Neuronal stem cell (in vitro differentiated cells): ENCODE results near the gene WNT9A.

ENCODE experiments used
- DNase-seq: peaks from one replicate; pipeline ENCODE4 v3.0.0-alpha.2; 2013; ENCODE audit warnings: low spot score
- H2AFZ ChIP-seq: one replicate; pipeline ENCODE4 v1.6.1; 2013; ENCODE audit warnings: mild to moderate bottlenecking, low read length, inconsistent platforms
- H2AK5ac ChIP-seq: 2 replicates; pipeline ENCODE4 v1.6.1; 2013; ENCODE audit warnings: low read depth, mild to moderate bottlenecking, inconsistent platforms, low read length, moderate library complexity, mixed read lengths
- H2BK120ac ChIP-seq: 2 replicates; pipeline ENCODE4 v1.6.1; 2013; ENCODE audit warnings: low read depth, mild to moderate bottlenecking, inconsistent platforms, low read length, moderate library complexity, mixed read lengths
- H2BK12ac ChIP-seq: one replicate; pipeline ENCODE4 v1.6.1; 2013; ENCODE audit warnings: low read length, inconsistent platforms
- H2BK15ac ChIP-seq: 2 replicates; pipeline ENCODE4 v1.6.1; 2013; ENCODE audit warnings: mild to moderate bottlenecking, low read length, inconsistent platforms, mixed read lengths
- H2BK5ac ChIP-seq: one replicate; pipeline ENCODE4 v1.6.1; 2013; ENCODE audit warnings: inconsistent platforms, mild to moderate bottlenecking, low read length, moderate library complexity
- H3K14ac ChIP-seq: one replicate; pipeline ENCODE4 v1.6.1; 2013; ENCODE audit warnings: low read length, inconsistent platforms
- H3K18ac ChIP-seq: 2 replicates; pipeline ENCODE4 v1.6.1; 2013; ENCODE audit warnings: low read length, inconsistent platforms
- H3K23ac ChIP-seq: 2 replicates; pipeline ENCODE4 v1.6.1; 2013; ENCODE audit warnings: low read depth, mild to moderate bottlenecking, mixed read lengths, low read length, inconsistent platforms; ENCODE audit not compliant: poor library complexity
- H3K27ac ChIP-seq: replicated peaks from 3 replicates; pipeline ENCODE4 v1.5.1; 2013; ENCODE audit warnings: low read length, inconsistent platforms
- H3K27me3 ChIP-seq, 3 experiments: 2 replicates each; pipeline ENCODE4 v1.6.1; 2013; ENCODE audit warnings: low read length in 3 of 3, mild to moderate bottlenecking in 2 of 3, inconsistent platforms in 1 of 3, low read depth in 1 of 3, mixed read lengths in 1 of 3, moderate library complexity in 1 of 3; ENCODE audit not compliant: control insufficient read depth in 3 of 3, insufficient read depth in 3 of 3
- H3K36me3 ChIP-seq, 2 donors: replicated peaks in 1 of 2; 2 replicates each; pipeline ENCODE4 v1.6.1; 2013; ENCODE audit warnings: low read length in 2 of 2; ENCODE audit not compliant: control insufficient read depth in 2 of 2, insufficient read depth in 2 of 2
- H3K4ac ChIP-seq: 2 replicates; pipeline ENCODE4 v1.6.1; 2013; ENCODE audit warnings: inconsistent platforms, mild to moderate bottlenecking, low read length, moderate library complexity
- H3K4me1 ChIP-seq, 2 donors: 1 replicate in 1 of 2; 2 replicates in 1 of 2; pipeline ENCODE4 v1.6.1; 2013; ENCODE audit warnings: low read length in 2 of 2, low read depth in 1 of 2; ENCODE audit not compliant: control insufficient read depth in 2 of 2, insufficient read depth in 1 of 2
- H3K4me2 ChIP-seq: one replicate; pipeline ENCODE4 v1.6.1; 2013; ENCODE audit warnings: mild to moderate bottlenecking, low read length, inconsistent platforms; ENCODE audit not compliant: insufficient read depth, poor library complexity, severe bottlenecking
- H3K4me3 ChIP-seq, 2 donors: 2 replicates each; pipeline ENCODE4 v1.5.1; 2013; ENCODE audit warnings: low read length in 2 of 2, mild to moderate bottlenecking in 2 of 2, inconsistent platforms in 1 of 2, moderate library complexity in 1 of 2
- H3K79me1 ChIP-seq: one replicate; pipeline ENCODE4 v1.6.1; 2013; ENCODE audit warnings: low read depth, mild to moderate bottlenecking, inconsistent platforms, low read length, moderate library complexity
- H3K9ac ChIP-seq: one replicate; pipeline ENCODE4 v1.6.1; 2013; ENCODE audit warnings: mild to moderate bottlenecking, low read depth, low read length, inconsistent platforms; ENCODE audit not compliant: poor library complexity
- H3K9me3 ChIP-seq, 2 donors: replicated peaks in 1 of 2; 2 replicates each; pipeline versions ENCODE3 to v1.6.1; 2013; ENCODE audit warnings: low read length in 2 of 2, mild to moderate bottlenecking in 2 of 2, inconsistent platforms in 1 of 2, low read depth in 1 of 2, mixed read lengths in 1 of 2, moderate library complexity in 1 of 2; ENCODE audit not compliant: control insufficient read depth in 2 of 2, insufficient read depth in 1 of 2
- H4K8ac ChIP-seq: one replicate; pipeline ENCODE4 v1.6.1; 2013; ENCODE audit warnings: low read depth, mild to moderate bottlenecking, inconsistent platforms, low read length, moderate library complexity
- H4K91ac ChIP-seq: one replicate; pipeline ENCODE4 v1.6.1; 2013; ENCODE audit warnings: low read length, low read depth, mild to moderate bottlenecking, inconsistent platforms; ENCODE audit not compliant: poor library complexity
- WGBS, 2 donors: extraction: QIAGEN DNeasy Blood & Tissue Kit; methylation state at CpG; one replicate each; pipeline ENCODE4 v1.1.7; 2013; ENCODE audit warnings: missing lambda C conversion rate in 2 of 2, mixed read lengths in 1 of 2; ENCODE audit not compliant: insufficient read length in 2 of 2, insufficient replicate concordance in 1 of 2; ENCODE audit errors: extremely low coverage in 2 of 2; 5-methylcytosine and 5-hydroxymethylcytosine counted together

Gene WNT9A

GRCh38 chr1:227909188-227909587 lies 38.5 kb downstream of the WNT9A start:
- WGBS, 2 donors: no CpG with 5 or more reads among the region's 2 CpGs
- peaks cover 25 to 29% of the 10 kb centered on the region in 2 donors for H3K4me1 ChIP-seq

GRCh38 chr1:227908359-227908758 lies 39.4 kb downstream of the WNT9A start:
- H3K36me3 ChIP-seq: no peaks in the 10 kb centered on the region
- H2BK5ac ChIP-seq: no peak overlapping the region
- no peaks in the 10 kb centered on the region for H3K27me3 ChIP-seq
- no peak overlapping the region for H3K27ac ChIP-seq
- no peak overlapping the region for H4K91ac ChIP-seq
- WGBS, 2 donors: no CpG with 5 or more reads among the region's 7 CpGs
- no peak overlapping the region for H2BK12ac ChIP-seq
- no peak for DNase-seq
- H3K4me3 ChIP-seq: no peak overlapping the region
- H3K4me1 ChIP-seq: peaks cover 17 to 21% of the 10 kb centered on the region in 2 donors
- H3K79me1 ChIP-seq: no peaks in the 10 kb centered on the region
- no peak overlapping the region for H2BK15ac ChIP-seq
- H2BK120ac ChIP-seq: no peak overlapping the region
- H3K9me3 ChIP-seq: no peaks in the 10 kb centered on the region
- H3K18ac ChIP-seq: no peak overlapping the region
- no peak overlapping the region for H3K4ac ChIP-seq
- no peak overlapping the region for H3K4me2 ChIP-seq
- H4K8ac ChIP-seq: no peak overlapping the region
- no peak overlapping the region for H3K14ac ChIP-seq
- H3K9ac ChIP-seq: no peak overlapping the region
- no peak overlapping the region for H3K23ac ChIP-seq
- no peak overlapping the region for H2AK5ac ChIP-seq
- no peak overlapping the region for H2AFZ ChIP-seq

More at GRCh38 chr1:227909188-227909587, 38.5 kb downstream of the WNT9A start:
- Histone ChIP-seq H2BK15ac (no peak overlapping the region), H3K18ac (no peak overlapping the region), H3K23ac (no peak overlapping the region), H4K8ac (no peak overlapping the region), H3K14ac (no peak overlapping the region), H3K9ac (no peak overlapping the region), H3K36me3 (no peaks in the 10 kb centered on the region), H3K4ac (no peak overlapping the region), H2BK120ac (no peak overlapping the region), H3K9me3 (no peaks in the 10 kb centered on the region), H3K4me2 (no peak overlapping the region), H4K91ac (no peak overlapping the region), H3K27ac (no peak overlapping the region), H2AFZ (no peak overlapping the region), H2BK12ac (no peak overlapping the region), H3K27me3 (no peaks in the 10 kb centered on the region), H3K79me1 (no peaks in the 10 kb centered on the region), H2BK5ac (no peak overlapping the region), H3K4me3 (no peak overlapping the region), H2AK5ac (no peak overlapping the region)
- DNase-seq: no peak

GRCh38 chr1:227907439-227908015 lies 40.2 kb downstream of the WNT9A start:
- Histone ChIP-seq H2BK12ac (no peak overlapping the region), H4K8ac (peak overlapping the region; percentile 9), H3K27ac (no peak overlapping the region), H2AFZ (no peak overlapping the region), H3K4ac (no peak overlapping the region), H3K18ac (peak overlapping the region; percentile 51), H2BK120ac (peak overlapping the region; percentile 66), H3K4me3 (no peak overlapping the region), H3K36me3 (no peaks in the 10 kb centered on the region), H3K23ac (peak overlapping the region; percentile 16), H3K4me1 (peaks cover 12 to 13% of the 10 kb centered on the region in 2 donors), H3K9ac (no peak overlapping the region), H2BK5ac (peak overlapping the region; percentile 68), H4K91ac (peak overlapping the region; percentile 53), H3K79me1 (no peaks in the 10 kb centered on the region), H3K9me3 (no peaks in the 10 kb centered on the region), H3K4me2 (no peak overlapping the region), H3K14ac (no peak overlapping the region), H2AK5ac (peak overlapping the region; percentile 92), H2BK15ac (peak overlapping the region; percentile 55), H3K27me3 (no peaks in the 10 kb centered on the region)
- WGBS, 2 donors: no CpG with 5 or more reads among the region's 13 CpGs
- DNase-seq: no peak

GRCh38 chr1:227906550-227907071 lies 41.1 kb downstream of the WNT9A start:
- no peak overlapping the region for H2BK5ac ChIP-seq
- WGBS, 2 donors: no CpG with 5 or more reads among the region's 1 CpG
- no peak overlapping the region for H3K23ac ChIP-seq
- H3K79me1 ChIP-seq: no peaks in the 10 kb centered on the region
- no peaks in the 10 kb centered on the region for H3K9me3 ChIP-seq
- peak overlapping the region; percentile 80 for H2BK12ac ChIP-seq
- H3K9ac ChIP-seq: no peak overlapping the region
- peak overlapping the region; percentile 67 for H2AFZ ChIP-seq
- no peak overlapping the region for H3K18ac ChIP-seq
- H3K4ac ChIP-seq: no peak overlapping the region
- H4K8ac ChIP-seq: no peak overlapping the region
- H2BK120ac ChIP-seq: no peak overlapping the region
- DNase-seq: no peak
- no peaks in the 10 kb centered on the region for H3K36me3 ChIP-seq
- H2AK5ac ChIP-seq: no peak overlapping the region
- no peak overlapping the region for H4K91ac ChIP-seq
- no peak overlapping the region for H3K27ac ChIP-seq
- no peak overlapping the region for H3K4me2 ChIP-seq
- no peak overlapping the region for H2BK15ac ChIP-seq
- H3K4me3 ChIP-seq: no peak overlapping the region
- no peaks in the 10 kb centered on the region for H3K27me3 ChIP-seq
- H3K4me1 ChIP-seq: peaks cover 11 to 17% of the 10 kb centered on the region in 2 donors
- no peak overlapping the region for H3K14ac ChIP-seq
